Right lobe of liver (tissue), 4 donors: ENCODE results near the gene MORC3.

Experiments used
- POLR2A ChIP-seq: fragments of 450-650 bp; IDR thresholded peaks from one replicate; pipeline ENCODE4 v1.6.1; 2017; ENCODE audit warnings: antibody characterized with exemption, mild to moderate bottlenecking
- TF ChIP-seq, protein P1 (sequence below), 4 donors: fragments of 200-600 bp in 3 of 4; fragments of 450-650 bp in 1 of 4; IDR thresholded peaks; one replicate each; pipeline versions ENCODE4 v1.5.1 to v1.8.0; 2016 to 2022; ENCODE audit warnings: antibody characterized with exemption in 4 of 4, mild to moderate bottlenecking in 2 of 4
- donor health status: DM: no; HTN: no; CAD: no.
- donor health status: DM: no; HTN: no; CAD: no.
- donor health status: DM: no; HTN: yes; CAD: no.

- TF ChIP-seq POLR2A = no peak
- TF ChIP-seq, protein P1, sequence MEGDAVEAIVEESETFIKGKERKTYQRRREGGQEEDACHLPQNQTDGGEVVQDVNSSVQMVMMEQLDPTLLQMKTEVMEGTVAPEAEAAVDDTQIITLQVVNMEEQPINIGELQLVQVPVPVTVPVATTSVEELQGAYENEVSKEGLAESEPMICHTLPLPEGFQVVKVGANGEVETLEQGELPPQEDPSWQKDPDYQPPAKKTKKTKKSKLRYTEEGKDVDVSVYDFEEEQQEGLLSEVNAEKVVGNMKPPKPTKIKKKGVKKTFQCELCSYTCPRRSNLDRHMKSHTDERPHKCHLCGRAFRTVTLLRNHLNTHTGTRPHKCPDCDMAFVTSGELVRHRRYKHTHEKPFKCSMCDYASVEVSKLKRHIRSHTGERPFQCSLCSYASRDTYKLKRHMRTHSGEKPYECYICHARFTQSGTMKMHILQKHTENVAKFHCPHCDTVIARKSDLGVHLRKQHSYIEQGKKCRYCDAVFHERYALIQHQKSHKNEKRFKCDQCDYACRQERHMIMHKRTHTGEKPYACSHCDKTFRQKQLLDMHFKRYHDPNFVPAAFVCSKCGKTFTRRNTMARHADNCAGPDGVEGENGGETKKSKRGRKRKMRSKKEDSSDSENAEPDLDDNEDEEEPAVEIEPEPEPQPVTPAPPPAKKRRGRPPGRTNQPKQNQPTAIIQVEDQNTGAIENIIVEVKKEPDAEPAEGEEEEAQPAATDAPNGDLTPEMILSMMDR (IDR thresholded peaks at IDR 0.05) = no peak
Observed at GRCh38 chr21:36321325-36322082, 1.5 kb downstream of the MORC3 start.
